Esophagus squamous epithelium (tissue), 4 donors: ENCODE data around the gene DGKB.

Source experiments
- CTCF ChIP-seq, 6 experiments: fragments of 450-650 bp in 4 of 6; fragments of 200-600 bp in 2 of 6; sonication (generic) in 2 of 6; IDR thresholded peaks; one replicate each; pipeline ENCODE4 v1.5.1; 2016 to 2019; ENCODE audit warnings: antibody characterized with exemption in 6 of 6, mild to moderate bottlenecking in 4 of 6, moderate library complexity in 4 of 6
- POLR2A ChIP-seq, 4 donors: fragments of 450-650 bp; IDR thresholded peaks; one replicate each; pipeline ENCODE4 v1.6.1; 2017; ENCODE audit warnings: antibody characterized with exemption in 4 of 4, mild to moderate bottlenecking in 4 of 4, moderate library complexity in 3 of 4

- TF ChIP-seq CTCF (IDR thresholded peaks at IDR 0.05) (no peak), POLR2A (IDR thresholded peaks at IDR 0.05) (no peak)
Observed at GRCh38 chr7:14400271-14400670, 502.3 kb downstream of the DGKB start.
